ENCODE data around the gene PTPRE.

Gene PTPRE

GRCh38 chr10:128009372-128010126, 102.6 kb downstream of the PTPRE start:
- H3K27ac ChIP-seq, result no peak overlapping the region
- TF ChIP-seq POLR2AphosphoS5 (IDR thresholded peaks at IDR 0.05; ENCODE audit: borderline replicate concordance, low read depth, low read length), result no peak
- no peak for TF ChIP-seq FOXP2 (optimal IDR thresholded peaks at IDR 0.05; ENCODE audit: control extremely low read depth, extremely low read length, insufficient read depth)
- no peak for TF ChIP-seq EZH2 (IDR thresholded peaks at IDR 0.05)
- DNase-seq (ENCODE audit: low read depth, low spot score), result no peak
- no peaks in the 10 kb centered on the region for H3K9me3 ChIP-seq (ENCODE audit: low read depth, low read length)
- H3K4me3 ChIP-seq, result no peak overlapping the region
- no peak overlapping the region for H3K9ac ChIP-seq (ENCODE audit: insufficient read length)
- H3K36me3 ChIP-seq (ENCODE audit: insufficient read depth, low read length), result no peaks in the 10 kb centered on the region

DNA sequence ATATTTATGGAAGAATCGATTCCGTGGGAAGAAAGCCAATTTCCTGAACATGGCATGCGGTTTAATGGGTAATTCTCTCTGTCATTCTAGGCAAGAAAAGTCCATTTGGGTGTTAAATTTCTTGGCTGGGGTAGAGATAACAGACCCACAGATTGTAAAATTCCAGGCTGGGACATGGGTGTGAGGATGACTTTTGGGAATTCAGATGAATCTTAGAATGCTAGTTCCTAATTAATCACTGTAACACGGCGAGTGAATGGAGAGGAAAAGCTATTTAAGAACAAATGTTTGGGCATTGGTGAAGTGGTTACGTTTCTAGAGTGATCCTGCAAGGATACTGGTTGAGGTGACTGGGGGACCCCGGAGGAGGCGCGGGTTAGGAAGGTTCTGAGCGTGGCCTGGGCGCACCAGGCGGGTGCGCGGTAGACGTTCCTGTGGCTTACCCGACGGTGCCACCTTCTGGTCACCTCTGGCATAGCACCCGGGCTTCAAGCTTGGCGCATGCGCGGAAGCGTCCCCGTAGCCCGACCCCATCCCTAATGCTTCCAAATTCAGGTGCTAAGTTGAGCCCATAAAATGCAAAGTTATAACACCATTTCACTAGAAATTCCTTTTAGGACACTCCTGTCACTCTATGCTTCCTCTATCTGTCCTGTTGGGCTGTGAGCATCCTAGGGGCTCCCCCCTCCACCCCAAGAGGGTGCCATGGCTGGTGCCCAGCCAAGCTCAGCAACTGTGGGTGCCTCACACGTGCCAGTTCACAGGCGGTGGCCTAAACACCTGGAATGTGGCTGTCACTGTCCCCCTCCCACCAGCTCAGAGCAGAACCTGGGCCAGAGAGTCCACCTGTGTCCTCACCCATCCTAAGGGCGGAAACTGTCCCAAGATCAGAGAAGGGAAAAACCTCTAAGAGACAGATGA, 104.4 kb downstream of the PTPRE start:
- no peak for DNase-seq (ENCODE audit: low read depth, low spot score)
- no peak overlapping the region for H3K27ac ChIP-seq
- H3K36me3 ChIP-seq (ENCODE audit: insufficient read depth, low read length), result no peaks in the 10 kb centered on the region
- H3K9me3 ChIP-seq (ENCODE audit: low read depth, low read length), result no peaks in the 10 kb centered on the region
- TF ChIP-seq FOXP2 (optimal IDR thresholded peaks at IDR 0.05; ENCODE audit: control extremely low read depth, extremely low read length, insufficient read depth) (no peak), EZH2 (IDR thresholded peaks at IDR 0.05) (no peak), POLR2AphosphoS5 (IDR thresholded peaks at IDR 0.05; ENCODE audit: borderline replicate concordance, low read depth, low read length) (no peak)
- H3K4me3 ChIP-seq, result no peak overlapping the region
- H3K9ac ChIP-seq (ENCODE audit: insufficient read length), result no peak overlapping the region

GRCh38 chr10:128013626-128014025, 106.7 kb downstream of the PTPRE start:
- no peak for DNase-seq (ENCODE audit: low read depth, low spot score)
- Histone ChIP-seq H3K36me3 (ENCODE audit: insufficient read depth, low read length) (no peaks in the 10 kb centered on the region), H3K9ac (ENCODE audit: insufficient read length) (no peak overlapping the region), H3K4me3 (no peak overlapping the region), H3K9me3 (ENCODE audit: low read depth, low read length) (no peaks in the 10 kb centered on the region), H3K27ac (no peak overlapping the region)
- no peak for TF ChIP-seq EZH2 (IDR thresholded peaks at IDR 0.05)
- no peak for TF ChIP-seq FOXP2 (optimal IDR thresholded peaks at IDR 0.05; ENCODE audit: control extremely low read depth, extremely low read length, insufficient read depth)
- TF ChIP-seq POLR2AphosphoS5 (IDR thresholded peaks at IDR 0.05; ENCODE audit: borderline replicate concordance, low read depth, low read length), result no peak

GRCh38 chr10:128014236-128014635, 107.3 kb downstream of the PTPRE start:
- no peaks in the 10 kb centered on the region for H3K9me3 ChIP-seq (ENCODE audit: low read depth, low read length)
- no peaks in the 10 kb centered on the region for H3K36me3 ChIP-seq (ENCODE audit: insufficient read depth, low read length)
- no peak for DNase-seq (ENCODE audit: low read depth, low spot score)
- H3K9ac ChIP-seq (ENCODE audit: insufficient read length), result no peak overlapping the region
- no peak overlapping the region for H3K27ac ChIP-seq
- H3K4me3 ChIP-seq, result no peak overlapping the region
- no peak for TF ChIP-seq EZH2 (IDR thresholded peaks at IDR 0.05)
- TF ChIP-seq POLR2AphosphoS5 (IDR thresholded peaks at IDR 0.05; ENCODE audit: borderline replicate concordance, low read depth, low read length), result no peak
- TF ChIP-seq FOXP2 (optimal IDR thresholded peaks at IDR 0.05; ENCODE audit: control extremely low read depth, extremely low read length, insufficient read depth), result no peak

DNA sequence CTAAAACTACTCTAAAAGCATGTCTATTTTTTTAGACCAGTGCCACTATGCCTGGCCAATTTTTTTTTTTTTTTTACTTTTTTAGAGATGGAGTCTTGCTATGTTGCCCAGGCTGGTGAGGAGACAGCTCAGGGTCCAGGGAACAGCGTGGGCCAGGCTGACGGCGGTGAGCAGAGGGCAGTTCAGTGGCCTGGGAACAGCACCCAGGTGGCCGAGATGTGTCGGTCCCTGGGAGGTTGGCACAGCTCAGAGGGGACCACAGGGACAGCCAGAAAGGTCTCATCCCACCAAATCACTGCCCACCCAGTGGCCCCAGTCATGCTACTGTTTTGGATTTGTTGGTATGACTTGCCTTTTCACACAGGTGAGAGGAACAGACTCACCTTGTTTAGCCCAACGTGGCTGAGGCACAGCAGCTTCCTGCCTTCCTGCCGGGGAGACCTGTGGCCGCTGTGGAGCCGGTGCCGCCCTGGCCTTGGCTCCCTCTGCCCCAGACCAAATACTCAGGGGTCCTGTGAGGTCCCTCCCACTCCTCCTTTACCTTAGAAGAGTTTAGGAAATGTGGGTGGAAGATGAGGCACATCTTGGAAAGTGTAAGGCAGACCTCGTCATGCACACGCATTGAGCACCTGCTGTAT, 109.6 kb downstream of the PTPRE start:
- Histone ChIP-seq H3K27ac (no peak overlapping the region), H3K9me3 (ENCODE audit: low read depth, low read length) (no peaks in the 10 kb centered on the region), H3K36me3 (ENCODE audit: insufficient read depth, low read length) (no peaks in the 10 kb centered on the region), H3K4me3 (no peak overlapping the region), H3K9ac (ENCODE audit: insufficient read length) (no peak overlapping the region)
- TF ChIP-seq EZH2 (IDR thresholded peaks at IDR 0.05) (no peak), POLR2AphosphoS5 (IDR thresholded peaks at IDR 0.05; ENCODE audit: borderline replicate concordance, low read depth, low read length) (no peak), FOXP2 (optimal IDR thresholded peaks at IDR 0.05; ENCODE audit: control extremely low read depth, extremely low read length, insufficient read depth) (no peak)
- DNase-seq (ENCODE audit: low read depth, low spot score), result no peak

- Histone ChIP-seq H3K9me3 (ENCODE audit: low read depth, low read length) (no peaks in the 10 kb centered on the region), H3K27ac (no peak overlapping the region), H3K4me3 (no peak overlapping the region), H3K9ac (ENCODE audit: insufficient read length) (no peak overlapping the region), H3K36me3 (ENCODE audit: insufficient read depth, low read length) (no peaks in the 10 kb centered on the region)
- no peak for DNase-seq (ENCODE audit: low read depth, low spot score)
- no peak for TF ChIP-seq EZH2 (IDR thresholded peaks at IDR 0.05)
- no peak for TF ChIP-seq FOXP2 (optimal IDR thresholded peaks at IDR 0.05; ENCODE audit: control extremely low read depth, extremely low read length, insufficient read depth)
- TF ChIP-seq POLR2AphosphoS5 (IDR thresholded peaks at IDR 0.05; ENCODE audit: borderline replicate concordance, low read depth, low read length), result no peak
These were observed 110.9 kb downstream of the PTPRE start for GRCh38 chr10:128017822-128018221.

DNA sequence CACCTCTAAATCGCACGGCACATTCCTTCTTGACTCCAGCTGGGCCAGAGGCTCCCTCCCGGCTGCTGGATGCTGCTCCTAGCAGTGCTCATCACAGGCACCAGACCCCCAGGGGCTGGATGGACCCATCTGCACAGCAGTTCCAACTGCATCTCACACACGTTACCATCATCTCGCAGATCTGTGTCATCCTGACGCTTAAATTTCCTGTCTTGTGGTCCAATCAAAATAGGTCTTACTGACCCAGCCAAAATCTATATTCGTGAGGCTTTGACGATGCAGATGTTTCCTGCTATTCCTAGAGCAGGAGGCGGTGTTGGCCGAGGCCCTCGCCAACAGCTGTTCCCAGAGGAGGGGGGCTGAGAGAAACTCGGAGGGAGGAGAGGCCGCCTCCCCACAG, 111.3 kb downstream of the PTPRE start:
- no peaks in the 10 kb centered on the region for H3K9me3 ChIP-seq (ENCODE audit: low read depth, low read length)
- no peak overlapping the region for H3K4me3 ChIP-seq
- H3K36me3 ChIP-seq (ENCODE audit: insufficient read depth, low read length), result no peaks in the 10 kb centered on the region
- DNase-seq (ENCODE audit: low read depth, low spot score), result no peak
- H3K27ac ChIP-seq, result no peak overlapping the region
- no peak for TF ChIP-seq POLR2AphosphoS5 (IDR thresholded peaks at IDR 0.05; ENCODE audit: borderline replicate concordance, low read depth, low read length)
- TF ChIP-seq EZH2 (IDR thresholded peaks at IDR 0.05), result no peak
- TF ChIP-seq FOXP2 (optimal IDR thresholded peaks at IDR 0.05; ENCODE audit: control extremely low read depth, extremely low read length, insufficient read depth), result no peak
- H3K9ac ChIP-seq (ENCODE audit: insufficient read length), result no peak overlapping the region

DNA sequence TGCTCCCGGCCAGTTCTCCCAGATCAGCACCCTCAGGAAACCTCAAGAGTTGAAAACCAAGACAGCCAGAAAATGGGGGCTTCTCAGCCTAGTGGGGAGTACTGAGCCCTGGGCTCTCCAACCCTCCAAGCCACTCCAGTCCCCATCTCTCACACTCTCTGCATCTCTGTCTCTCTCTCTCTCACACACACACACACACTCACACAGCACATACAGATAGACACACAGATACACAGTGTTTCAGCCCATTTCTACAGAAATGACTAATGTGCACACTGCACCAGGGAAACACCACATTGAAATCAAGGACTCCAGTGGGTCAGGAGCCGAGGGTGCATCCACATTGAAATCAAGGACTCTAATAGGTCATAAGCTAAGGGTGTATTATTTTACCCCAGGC, 111.8 kb downstream of the PTPRE start:
- Histone ChIP-seq H3K9ac (ENCODE audit: insufficient read length) (no peak overlapping the region), H3K36me3 (ENCODE audit: insufficient read depth, low read length) (no peaks in the 10 kb centered on the region), H3K27ac (no peak overlapping the region), H3K9me3 (ENCODE audit: low read depth, low read length) (no peaks in the 10 kb centered on the region), H3K4me3 (no peak overlapping the region)
- TF ChIP-seq EZH2 (IDR thresholded peaks at IDR 0.05), result no peak
- TF ChIP-seq FOXP2 (optimal IDR thresholded peaks at IDR 0.05; ENCODE audit: control extremely low read depth, extremely low read length, insufficient read depth), result no peak
- no peak for TF ChIP-seq POLR2AphosphoS5 (IDR thresholded peaks at IDR 0.05; ENCODE audit: borderline replicate concordance, low read depth, low read length)
- no peak for DNase-seq (ENCODE audit: low read depth, low spot score)
